GM18868 (cell line): ENCODE data around the gene CFP.

Source experiments
- ATAC-seq: cut with Tn5 transposase; IDR thresholded peaks from one replicate; pipeline ENCODE4 v1.9.1; 2021; ENCODE audit warnings: mild to moderate bottlenecking, moderate library complexity; ENCODE audit not compliant: unreplicated experiment

CFP gene

GRCh38 chrX:47638816-47639215, 9.1 kb upstream of the CFP start:
- no peak for ATAC-seq

GRCh38 chrX:47637546-47638195, 7.9 kb upstream of the CFP start:
- ATAC-seq, result peak; percentile 94

- ATAC-seq, result no peak
Observed at GRCh38 chrX:47634871-47635575, 5.3 kb upstream of the CFP start.

- no peak for ATAC-seq
Observed at GRCh38 chrX:47633689-47634590, 4.2 kb upstream of the CFP start.

- no peak for ATAC-seq
Observed at GRCh38 chrX:47632666-47633065, 2.9 kb upstream of the CFP start.

- no peak for ATAC-seq
Observed at GRCh38 chrX:47631676-47632075, 1.9 kb upstream of the CFP start.

GRCh38 chrX:47628982-47629381, 748 bp downstream of the CFP start:
- peak; percentile 54 for ATAC-seq

- ATAC-seq, result no peak
Observed at GRCh38 chrX:47625365-47625764, 4.4 kb downstream of the CFP start.

- ATAC-seq, result peak; percentile 42
Observed at GRCh38 chrX:47623540-47624027, 6.1 kb downstream of the CFP start.

GRCh38 chrX:47621851-47622250, 7.9 kb downstream of the CFP start:
- no peak for ATAC-seq

- no peak for ATAC-seq
Observed at GRCh38 chrX:47620303-47620685, 9.4 kb downstream of the CFP start.

GRCh38 chrX:47619486-47620302, 10.0 kb downstream of the CFP start, which contains the start of gene SYN1:
Gene SYN1, minus strand, starts transcription at chrX:47619857. Its CDS starts 129 bp downstream, at chrX:47619728.
- ATAC-seq, result peak; percentile 74

- no peak for ATAC-seq
Observed at GRCh38 chrX:47618923-47619485, 10.7 kb downstream of the CFP start.

- no peak for ATAC-seq
Observed at GRCh38 chrX:47614618-47615017, 15.1 kb downstream of the CFP start.

GRCh38 chrX:47613082-47613481, 16.6 kb downstream of the CFP start:
- ATAC-seq, result no peak

GRCh38 chrX:47612418-47612817, 17.3 kb downstream of the CFP start:
- no peak for ATAC-seq

GRCh38 chrX:47611926-47612325, 17.8 kb downstream of the CFP start:
- ATAC-seq, result no peak

- no peak for ATAC-seq
Observed at GRCh38 chrX:47611489-47611888, 18.2 kb downstream of the CFP start.

- ATAC-seq, result no peak
Observed at GRCh38 chrX:47610511-47610910, 19.2 kb downstream of the CFP start.

GRCh38 chrX:47608130-47608810, 21.5 kb downstream of the CFP start:
- no peak for ATAC-seq
